Osteocyte (in vitro differentiated cells): ENCODE results near the gene TRAPPC3L. TPM values are rescaled to one million over a fixed set of nuclear protein-coding genes. Genes with fewer than 3 reads are reported as not detected.

Experiments used
- DNase-seq: peaks from one replicate; pipeline ENCODE4 v3.0.0; 2021; ENCODE audit warnings: mixed read lengths; ENCODE audit not compliant: unreplicated experiment; ENCODE audit errors: extremely low spot score
- H3K27ac Mint-ChIP-seq: one replicate; pipeline ENCODE4 v1.8.0; 2021; ENCODE audit warnings: mild to moderate bottlenecking, mixed read lengths; ENCODE audit not compliant: unreplicated experiment
- H3K27me3 Mint-ChIP-seq: one replicate; pipeline ENCODE4 v1.8.0; 2021; ENCODE audit warnings: mixed read lengths; ENCODE audit not compliant: unreplicated experiment
- H3K36me3 Mint-ChIP-seq: one replicate; pipeline ENCODE4 v1.8.0; 2021; ENCODE audit warnings: mixed read lengths; ENCODE audit not compliant: unreplicated experiment
- H3K4me1 Mint-ChIP-seq: one replicate; pipeline ENCODE4 v1.8.0; 2021; ENCODE audit warnings: mixed read lengths; ENCODE audit not compliant: unreplicated experiment
- H3K4me3 Mint-ChIP-seq: one replicate; pipeline ENCODE4 v1.8.0; 2021; ENCODE audit warnings: mild to moderate bottlenecking, moderate library complexity, mixed read lengths; ENCODE audit not compliant: unreplicated experiment
- H3K9me3 Mint-ChIP-seq: one replicate; pipeline ENCODE4 v1.8.0; 2021; ENCODE audit warnings: mixed read lengths; ENCODE audit not compliant: unreplicated experiment
- total RNA-seq: library from RNA; stranded (reverse); gene quantifications from 2 replicates; pipeline ENCODE4 v1.2.1, GENCODE V29; 2021
- TF ChIP-seq, protein P1 (sequence below): fragments of 200-600 bp; sonication (generic); IDR thresholded peaks from 2 replicates; pipeline ENCODE4 v1.5.0; 2021; ENCODE audit warnings: antibody characterized with exemption, mild to moderate bottlenecking, moderate library complexity

TRAPPC3L gene
- total RNA-seq, 1 donor from 2014 or later = not detected

DNA sequence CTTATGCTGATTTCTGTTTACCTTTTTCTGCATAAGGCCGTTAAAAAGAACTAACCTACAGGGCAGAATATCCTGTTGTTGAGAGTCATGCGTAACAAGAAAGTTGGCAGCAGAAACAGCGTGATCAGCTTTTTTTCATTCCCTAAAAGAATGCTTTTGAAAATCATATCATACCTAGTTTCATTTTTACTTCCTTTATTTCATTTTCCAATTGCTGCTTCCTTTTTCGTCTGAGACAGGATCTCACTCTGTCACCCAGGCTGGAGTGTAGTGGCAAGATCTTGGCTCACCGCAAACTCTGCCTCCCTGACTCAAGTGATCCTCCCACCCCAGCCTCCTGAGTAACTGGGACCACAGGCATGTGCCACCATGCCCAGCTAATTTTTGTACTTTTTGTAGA lies 80.2 kb downstream of the TRAPPC3L start:
- TF ChIP-seq, protein P1, sequence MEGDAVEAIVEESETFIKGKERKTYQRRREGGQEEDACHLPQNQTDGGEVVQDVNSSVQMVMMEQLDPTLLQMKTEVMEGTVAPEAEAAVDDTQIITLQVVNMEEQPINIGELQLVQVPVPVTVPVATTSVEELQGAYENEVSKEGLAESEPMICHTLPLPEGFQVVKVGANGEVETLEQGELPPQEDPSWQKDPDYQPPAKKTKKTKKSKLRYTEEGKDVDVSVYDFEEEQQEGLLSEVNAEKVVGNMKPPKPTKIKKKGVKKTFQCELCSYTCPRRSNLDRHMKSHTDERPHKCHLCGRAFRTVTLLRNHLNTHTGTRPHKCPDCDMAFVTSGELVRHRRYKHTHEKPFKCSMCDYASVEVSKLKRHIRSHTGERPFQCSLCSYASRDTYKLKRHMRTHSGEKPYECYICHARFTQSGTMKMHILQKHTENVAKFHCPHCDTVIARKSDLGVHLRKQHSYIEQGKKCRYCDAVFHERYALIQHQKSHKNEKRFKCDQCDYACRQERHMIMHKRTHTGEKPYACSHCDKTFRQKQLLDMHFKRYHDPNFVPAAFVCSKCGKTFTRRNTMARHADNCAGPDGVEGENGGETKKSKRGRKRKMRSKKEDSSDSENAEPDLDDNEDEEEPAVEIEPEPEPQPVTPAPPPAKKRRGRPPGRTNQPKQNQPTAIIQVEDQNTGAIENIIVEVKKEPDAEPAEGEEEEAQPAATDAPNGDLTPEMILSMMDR = no peak
- Mint-ChIP-seq H3K27ac (no peak overlapping the region), H3K36me3 (no peaks in the 10 kb centered on the region), H3K4me3 (no peak overlapping the region), H3K27me3 (peaks cover 6% of the 10 kb centered on the region), H3K4me1 (peaks cover 14% of the 10 kb centered on the region), H3K9me3 (peaks cover 3% of the 10 kb centered on the region)
- no peak for DNase-seq

- Mint-ChIP-seq H3K27ac (no peak overlapping the region), H3K9me3 (no peaks in the 10 kb centered on the region), H3K27me3 (peaks cover 6% of the 10 kb centered on the region), H3K4me3 (no peak overlapping the region), H3K4me1 (peaks cover 14% of the 10 kb centered on the region), H3K36me3 (no peaks in the 10 kb centered on the region)
- DNase-seq = no peak
- TF ChIP-seq, protein P1 = no peak
These were observed 82.2 kb downstream of the TRAPPC3L start for GRCh38 chr6:116463301-116463700.

DNA sequence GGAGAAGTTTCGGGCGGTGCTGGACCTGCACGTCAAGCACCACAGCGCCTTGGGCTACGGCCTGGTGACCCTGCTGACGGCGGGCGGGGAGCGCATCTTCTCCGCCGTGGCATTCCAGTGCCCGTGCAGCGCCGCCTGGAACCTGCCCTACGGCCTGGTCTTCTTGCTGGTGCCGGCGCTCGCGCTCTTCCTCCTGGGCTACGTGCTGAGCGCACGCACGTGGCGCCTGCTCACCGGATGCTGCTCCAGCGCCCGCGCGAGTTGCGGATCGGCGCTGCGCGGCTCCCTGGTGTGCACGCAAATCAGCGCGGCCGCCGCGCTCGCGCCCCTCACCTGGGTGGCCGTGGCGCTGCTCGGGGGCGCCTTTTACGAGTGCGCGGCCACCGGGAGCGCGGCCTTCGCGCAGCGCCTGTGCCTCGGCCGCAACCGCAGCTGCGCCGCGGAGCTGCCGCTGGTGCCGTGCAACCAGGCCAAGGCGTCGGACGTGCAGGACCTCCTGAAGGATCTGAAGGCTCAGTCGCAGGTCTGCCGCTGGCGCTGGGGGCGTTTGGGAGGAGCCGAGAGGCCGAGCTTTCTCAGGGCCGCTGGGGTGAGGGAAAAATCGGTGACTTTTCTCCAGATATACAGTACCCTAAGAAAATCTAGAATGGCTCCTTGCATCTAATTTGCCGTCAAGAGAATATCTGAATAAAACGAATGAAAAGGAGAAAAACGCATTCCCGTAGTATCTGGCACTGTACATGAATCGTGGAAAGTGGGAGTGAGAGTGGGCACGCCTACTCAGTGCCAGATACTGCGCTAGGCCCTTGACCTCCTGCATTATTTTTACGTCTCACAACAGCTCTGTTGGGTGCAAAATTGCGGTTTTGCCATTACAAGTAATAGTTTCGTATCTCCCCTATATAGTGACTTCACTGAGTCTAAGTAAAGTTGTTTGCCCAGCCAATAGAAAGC lies 83.3 kb downstream of the TRAPPC3L start:
- Mint-ChIP-seq H3K4me1 (peaks cover 14% of the 10 kb centered on the region), H3K9me3 (no peaks in the 10 kb centered on the region), H3K27ac (no peak overlapping the region), H3K36me3 (no peaks in the 10 kb centered on the region), H3K4me3 (peak overlapping the region; percentile 73), H3K27me3 (peaks cover 6% of the 10 kb centered on the region)
- TF ChIP-seq, protein P1 = no peak
- no peak for DNase-seq

GRCh38 chr6:116461331-116461931 lies 84.1 kb downstream of the TRAPPC3L start, which contains the start of gene CALHM6:
TSS of gene CALHM6 (plus strand) at chr6:116461375. CDS start at chr6:116461930, 555 bp downstream.
- peaks cover 14% of the 10 kb centered on the region for H3K4me1 Mint-ChIP-seq
- peak within 1 kb of the TSS; percentile 73 for H3K4me3 Mint-ChIP-seq
- H3K27ac Mint-ChIP-seq = no peak within 1 kb of the TSS
- peaks cover 6% of the 10 kb centered on the region for H3K27me3 Mint-ChIP-seq
- TF ChIP-seq, protein P1 = no peak
- DNase-seq = no peak
- H3K36me3 Mint-ChIP-seq = no peaks in the 10 kb centered on the region
- H3K9me3 Mint-ChIP-seq = no peaks in the 10 kb centered on the region

GRCh38 chr6:116459927-116460326 lies 85.6 kb downstream of the TRAPPC3L start:
- Mint-ChIP-seq H3K4me1 (peaks cover 14% of the 10 kb centered on the region), H3K9me3 (no peaks in the 10 kb centered on the region), H3K36me3 (no peaks in the 10 kb centered on the region), H3K27ac (no peak overlapping the region), H3K27me3 (peaks cover 6% of the 10 kb centered on the region), H3K4me3 (no peak overlapping the region)
- DNase-seq = no peak
- TF ChIP-seq, protein P1 = no peak
